SK-N-SH (cell line): ENCODE results near the gene GRK2. TPM values are rescaled to one million over a fixed set of nuclear protein-coding genes. Genes with fewer than 3 reads are reported as not detected.
A peak's percentile ranks its signal among the peaks of the same experiment; 100 is the strongest.

Experiments used
- CTCF ChIA-PET: fragments of 300-600, 350-600 bp; formaldehyde crosslinking; extraction: SDS; loops from one replicate; lab custom pipeline; 2021; lab: Yijun Ruan, JAX
- POLR2A ChIA-PET: fragments of 350-600 bp; sonication (Branson Sonifier 250); formaldehyde crosslinking; extraction: SDS; loops from one replicate; lab custom pipeline; 2020; ENCODE audit warnings: antibody characterized with exemption, inconsistent platforms; lab: Yijun Ruan, JAX
- DNase-seq: peaks from one replicate; pipeline ENCODE4 v3.0.0; 2012
- H2AFZ ChIP-seq: fragments of 200-600 bp; sonication (generic); 2 replicates; pipeline ENCODE4 v1.8.1; 2016; ENCODE audit warnings: antibody characterized with exemption, mild to moderate bottlenecking, low read depth
- H3F3A ChIP-seq: fragments of 200-600 bp; sonication (generic); replicated peaks from 2 replicates; pipeline ENCODE3; 2016; ENCODE audit warnings: antibody characterized with exemption, mild to moderate bottlenecking; ENCODE audit not compliant: insufficient read depth
- H3K27ac ChIP-seq, 2 experiments: fragments of 200-500 bp in 1 of 2; fragments of 200-600 bp in 1 of 2; sonication (Bioruptor generic) in 1 of 2; sonication (generic), shearing (Covaris generic) in 1 of 2; 2 replicates each; pipeline versions ENCODE4 v1.5.1 to v1.6.1; 2014 to 2016; ENCODE audit warnings: low read depth in 2 of 2, inconsistent platforms in 1 of 2, low read length in 1 of 2, mild to moderate bottlenecking in 1 of 2, mixed read lengths in 1 of 2
- H3K27me3 ChIP-seq: fragments of 200-600 bp; sonication (generic), shearing (Covaris generic); 2 replicates; pipeline ENCODE4 v1.6.1; 2016; ENCODE audit warnings: mixed run types; ENCODE audit not compliant: insufficient read depth
- H3K36me3 ChIP-seq, 2 experiments: fragments of 200-500 bp in 1 of 2; fragments of 200-600 bp in 1 of 2; sonication (Bioruptor generic) in 1 of 2; sonication (generic) in 1 of 2; replicated peaks in 1 of 2; 2 replicates each; pipeline versions ENCODE3 to v1.5.1; 2014 to 2016; ENCODE audit warnings: low read length in 1 of 2, mild to moderate bottlenecking in 1 of 2; ENCODE audit not compliant: insufficient read depth in 2 of 2, control insufficient read depth in 1 of 2
- H3K4me1 ChIP-seq, 2 experiments: fragments of 200-500 bp in 1 of 2; fragments of 200-600 bp in 1 of 2; sonication (Bioruptor generic) in 1 of 2; sonication (generic), shearing (Covaris generic) in 1 of 2; 2 replicates each; pipeline versions ENCODE4 v1.5.1 to v1.6.1; 2014 to 2016; ENCODE audit warnings: low read depth in 1 of 2, low read length in 1 of 2, mixed run types in 1 of 2; ENCODE audit not compliant: insufficient read depth in 2 of 2, control insufficient read depth in 1 of 2
- H3K4me2 ChIP-seq: fragments of 200-600 bp; sonication (generic), shearing (Covaris generic); 2 replicates; pipeline ENCODE4 v1.6.1; 2017; ENCODE audit warnings: mixed run types
- H3K4me3 ChIP-seq, 2 experiments: fragments of 200-500 bp in 1 of 2; fragments of 200-600 bp in 1 of 2; sonication (Bioruptor generic) in 1 of 2; sonication (generic), shearing (Covaris generic) in 1 of 2; 2 replicates each; pipeline versions ENCODE4 v1.5.1 to v1.8.1; 2014 to 2016; ENCODE audit warnings: low read depth in 2 of 2, inconsistent platforms in 1 of 2, low read length in 1 of 2, mild to moderate bottlenecking in 1 of 2, mixed read lengths in 1 of 2, moderate library complexity in 1 of 2
- H3K79me2 ChIP-seq: fragments of 200-600 bp; sonication (generic); 2 replicates; pipeline ENCODE4 v1.8.1; 2017; ENCODE audit warnings: mild to moderate bottlenecking; ENCODE audit not compliant: insufficient read depth
- H3K9ac ChIP-seq: fragments of 200-600 bp; sonication (generic); 2 replicates; pipeline ENCODE4 v1.6.1; 2017; ENCODE audit warnings: mixed run types
- H3K9me2 ChIP-seq: fragments of 200-600 bp; sonication (generic); 2 replicates; pipeline ENCODE4 v1.6.1; 2017; ENCODE audit warnings: mixed run types
- H3K9me3 ChIP-seq: fragments of 200-600 bp; sonication (generic); 2 replicates; pipeline ENCODE4 v1.6.1; 2017; ENCODE audit warnings: mixed run types, mild to moderate bottlenecking, moderate library complexity
- H4K20me1 ChIP-seq: fragments of 200-600 bp; sonication (generic); 2 replicates; pipeline ENCODE4 v1.6.1; 2017; ENCODE audit warnings: mild to moderate bottlenecking, mixed run types; ENCODE audit not compliant: insufficient read depth
- CTCF ChIP-seq: fragments of 200-600 bp; sonication (generic); IDR thresholded peaks from 2 replicates; pipeline ENCODE4 v1.6.1; 2017; ENCODE audit warnings: antibody characterized with exemption, mild to moderate bottlenecking, moderate library complexity
- EZH2phosphoT487 ChIP-seq: fragments of 200-600 bp; sonication (generic); IDR thresholded peaks from 2 replicates; pipeline ENCODE4 v1.6.1; 2017; ENCODE audit warnings: low read depth, mixed run types, mild to moderate bottlenecking, antibody characterized with exemption, moderate library complexity, borderline replicate concordance
- FOXJ3 ChIP-seq: sonication (generic); formaldehyde crosslinking; IDR thresholded peaks from 2 replicates; pipeline ENCODE4 v1.5.1; 2020; ENCODE audit warnings: mild to moderate bottlenecking, missing genetic modification reagents
- GABPA ChIP-seq: IDR thresholded peaks from 2 replicates; pipeline ENCODE4 v1.4.0; 2012; ENCODE audit warnings: low read depth, mild to moderate bottlenecking
- MEF2A ChIP-seq: IDR thresholded peaks from 2 replicates; pipeline ENCODE4 v1.4.0; 2012; ENCODE audit warnings: low read depth, borderline replicate concordance
- MXI1 ChIP-seq: IDR thresholded peaks from 2 replicates; pipeline ENCODE4 v1.6.1; 2012; ENCODE audit warnings: mild to moderate bottlenecking, low read depth, low read length, improper control_type of control experiment
- RAD21 ChIP-seq: IDR thresholded peaks from 2 replicates; pipeline ENCODE4 v1.6.1; 2012; ENCODE audit warnings: mild to moderate bottlenecking, low read length
- RCOR1 ChIP-seq: fragments of 150-350 bp; IDR thresholded peaks from 2 replicates; pipeline ENCODE4 v1.6.1; 2017; ENCODE audit warnings: antibody characterized with exemption, low read length
- RFX5 ChIP-seq: IDR thresholded peaks from 2 replicates; pipeline ENCODE4 v1.6.1; 2012; ENCODE audit warnings: mild to moderate bottlenecking, improper control_type of control experiment, low read length
- RXRA ChIP-seq: IDR thresholded peaks from 2 replicates; pipeline ENCODE4 v1.4.0; 2012; ENCODE audit warnings: low read depth, mild to moderate bottlenecking, borderline replicate concordance
- SMC3 ChIP-seq: IDR thresholded peaks from 2 replicates; pipeline ENCODE4 v1.6.1; 2012; ENCODE audit warnings: low read depth, low read length, improper control_type of control experiment
- TAF1 ChIP-seq: IDR thresholded peaks from 2 replicates; pipeline ENCODE4 v1.6.1; 2012; ENCODE audit warnings: low read depth, mild to moderate bottlenecking, low read length, moderate library complexity, borderline replicate concordance
- TCF12 ChIP-seq: IDR thresholded peaks from 2 replicates; pipeline ENCODE4 v1.4.0; 2012
- TEAD4 ChIP-seq: IDR thresholded peaks from 2 replicates; pipeline ENCODE4 v1.4.0; 2012; ENCODE audit warnings: mild to moderate bottlenecking, borderline replicate concordance; ENCODE audit not compliant: insufficient read depth
- USF1 ChIP-seq: IDR thresholded peaks from 2 replicates; pipeline ENCODE4 v1.4.0; 2012; ENCODE audit warnings: low read depth, borderline replicate concordance
- WGBS: methylation state at CpG from one replicate; pipeline ENCODE4 v1.1.6; 2017; ENCODE audit warnings: low lambda C conversion rate; 5-methylcytosine and 5-hydroxymethylcytosine counted together
- polyA plus RNA-seq, 3 experiments: library from polyadenylated mRNA; depleted of rRNA; stranded (reverse); fragments of >200 nt; gene quantifications; 2 replicates each; pipeline ENCODE4 v1.2.3, GENCODE V29; 2012
- TF ChIP-seq, protein P1 (sequence below): fragments of 150-350 bp; IDR thresholded peaks from 2 replicates; pipeline ENCODE4 v1.6.1; 2017; ENCODE audit warnings: antibody characterized with exemption, low read length, low read depth, borderline replicate concordance
- TF ChIP-seq, protein P2 (sequence below): IDR thresholded peaks from 2 replicates; pipeline ENCODE4; 2012
- TF ChIP-seq, protein P3 (sequence below): fragments of 150-350 bp; IDR thresholded peaks from 2 replicates; pipeline ENCODE4 v1.6.1; 2016; ENCODE audit warnings: mild to moderate bottlenecking, low read depth, low read length

Gene GRK2
- polyA plus RNA-seq, 1 of the 3 experiments (the other 2 are of a cell fraction), result 48.5 TPM

GRCh38 chr11:67261640-67261945, 4.7 kb upstream of the GRK2 start:
- Histone ChIP-seq H3K9me3 (no peaks in the 10 kb centered on the region), H3K4me3 (peak overlapping the region; percentile 29 to 47; a peak in 1 of 4 replicates), H3K27me3 (no peaks in the 10 kb centered on the region), H3K9ac (no peak overlapping the region), H3K79me2 (peaks cover under 1% of the 10 kb centered on the region), H3K27ac (no peak overlapping the region), H3F3A (peaks cover 25% of the 10 kb centered on the region), H3K4me2 (peak overlapping the region; percentile 60), H3K9me2 (no peaks in the 10 kb centered on the region), H3K4me1 (peaks cover 9 to 20% of the 10 kb centered on the region in 2 experiments; a peak in 2 of 4 replicates), H3K36me3 (peaks cover 8 to 10% of the 10 kb centered on the region in 2 experiments), H2AFZ (0 out of 2 replicates have a peak overlapping the region, but pooled peaks have one; percentile 71), H4K20me1 (no peaks in the 10 kb centered on the region)
- no peak for DNase-seq
- ChIA-PET CTCF (interaction anchor here (0.6 to 10.0 kb wide), 57 partner anchors 8 to 251 kb away, joined by 3 to 274 read pairs (median 5); partner anchors contain the start of genes ANKRD13D, CLCF1, POLD4 and RAD9A), POLR2A (interaction anchor here (0.6 to 3.2 kb wide), 5 partner anchors 10 to 200 kb away, joined by 3 to 19 read pairs (median 3); partner anchors contain the start of genes ANKRD13D and RAD9A)
- TF ChIP-seq, protein P1, sequence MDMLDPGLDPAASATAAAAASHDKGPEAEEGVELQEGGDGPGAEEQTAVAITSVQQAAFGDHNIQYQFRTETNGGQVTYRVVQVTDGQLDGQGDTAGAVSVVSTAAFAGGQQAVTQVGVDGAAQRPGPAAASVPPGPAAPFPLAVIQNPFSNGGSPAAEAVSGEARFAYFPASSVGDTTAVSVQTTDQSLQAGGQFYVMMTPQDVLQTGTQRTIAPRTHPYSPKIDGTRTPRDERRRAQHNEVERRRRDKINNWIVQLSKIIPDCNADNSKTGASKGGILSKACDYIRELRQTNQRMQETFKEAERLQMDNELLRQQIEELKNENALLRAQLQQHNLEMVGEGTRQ, result no peak
- TF ChIP-seq CTCF, result peak; percentile 48
- 40% methylated on average over 16 of the region's 18 CpGs for WGBS

DNA sequence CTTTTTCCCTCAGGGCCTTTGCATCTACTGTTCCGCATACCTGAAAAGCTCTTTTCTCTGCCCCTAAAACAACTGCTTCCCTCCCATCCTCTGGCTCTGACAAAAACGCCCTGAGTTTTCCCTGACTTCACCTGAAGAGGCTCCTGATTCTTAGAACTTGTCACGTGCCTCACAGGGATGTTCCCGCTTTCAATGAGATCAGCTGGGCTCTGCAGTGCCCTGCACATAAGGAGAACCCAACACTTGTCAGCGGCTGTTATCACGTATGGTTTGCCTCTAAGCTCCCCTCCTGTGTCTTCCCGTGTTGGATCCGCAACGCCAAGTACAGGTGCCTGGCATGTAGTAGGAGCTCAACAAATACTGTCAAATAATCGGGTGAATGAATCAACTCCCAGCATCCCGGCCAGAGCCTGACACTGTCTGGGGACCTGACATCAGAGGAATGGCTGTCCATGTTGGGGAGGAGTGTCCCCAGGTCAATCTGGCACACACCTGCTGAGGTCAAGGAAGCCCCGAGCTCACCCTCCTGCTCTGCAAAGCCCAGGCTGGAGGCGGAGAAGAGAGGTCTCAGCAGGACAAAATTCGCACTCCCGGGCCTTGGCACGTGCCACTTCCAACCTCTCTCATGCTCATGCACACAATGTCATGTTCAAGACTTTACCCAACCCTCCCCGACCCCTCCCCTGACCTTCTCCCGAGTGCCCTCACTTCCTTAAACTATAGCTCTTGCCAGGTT, 4.2 kb upstream of the GRK2 start:
- POLR2A ChIA-PET, result interaction anchor here (0.6 to 3.2 kb wide), 5 partner anchors 9 to 200 kb away, joined by 3 to 19 read pairs (median 3); partner anchors contain the start of genes ANKRD13D and RAD9A
- H3K36me3 ChIP-seq, result peaks cover 5% of the 10 kb centered on the region in 2 experiments
- no peak overlapping the region for H3K9ac ChIP-seq
- TF ChIP-seq GABPA, result no peak
- no peak for TF ChIP-seq FOXJ3 (CRISPR knock-in tag)
- no peak for TF ChIP-seq RCOR1
- no peak for TF ChIP-seq RAD21
- TF ChIP-seq RFX5, result no peak
- no peak for TF ChIP-seq MEF2A
- no peak for TF ChIP-seq TEAD4
- no peak for TF ChIP-seq USF1
- no peak for TF ChIP-seq SMC3
- TF ChIP-seq, protein P2, sequence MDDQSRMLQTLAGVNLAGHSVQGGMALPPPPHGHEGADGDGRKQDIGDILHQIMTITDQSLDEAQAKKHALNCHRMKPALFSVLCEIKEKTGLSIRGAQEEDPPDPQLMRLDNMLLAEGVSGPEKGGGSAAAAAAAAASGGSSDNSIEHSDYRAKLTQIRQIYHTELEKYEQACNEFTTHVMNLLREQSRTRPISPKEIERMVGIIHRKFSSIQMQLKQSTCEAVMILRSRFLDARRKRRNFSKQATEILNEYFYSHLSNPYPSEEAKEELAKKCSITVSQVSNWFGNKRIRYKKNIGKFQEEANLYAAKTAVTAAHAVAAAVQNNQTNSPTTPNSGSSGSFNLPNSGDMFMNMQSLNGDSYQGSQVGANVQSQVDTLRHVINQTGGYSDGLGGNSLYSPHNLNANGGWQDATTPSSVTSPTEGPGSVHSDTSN, result no peak
- TF ChIP-seq RXRA, result no peak
- no peak for TF ChIP-seq EZH2phosphoT487
- TF ChIP-seq TAF1, result no peak
- TF ChIP-seq MXI1, result no peak
- no peak for TF ChIP-seq TCF12
- TF ChIP-seq, protein P3, sequence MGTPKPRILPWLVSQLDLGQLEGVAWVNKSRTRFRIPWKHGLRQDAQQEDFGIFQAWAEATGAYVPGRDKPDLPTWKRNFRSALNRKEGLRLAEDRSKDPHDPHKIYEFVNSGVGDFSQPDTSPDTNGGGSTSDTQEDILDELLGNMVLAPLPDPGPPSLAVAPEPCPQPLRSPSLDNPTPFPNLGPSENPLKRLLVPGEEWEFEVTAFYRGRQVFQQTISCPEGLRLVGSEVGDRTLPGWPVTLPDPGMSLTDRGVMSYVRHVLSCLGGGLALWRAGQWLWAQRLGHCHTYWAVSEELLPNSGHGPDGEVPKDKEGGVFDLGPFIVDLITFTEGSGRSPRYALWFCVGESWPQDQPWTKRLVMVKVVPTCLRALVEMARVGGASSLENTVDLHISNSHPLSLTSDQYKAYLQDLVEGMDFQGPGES, result no peak
- TF ChIP-seq, protein P1, result no peak
- H3K79me2 ChIP-seq, result peaks cover 6% of the 10 kb centered on the region
- peaks cover 9 to 21% of the 10 kb centered on the region in 2 experiments; a peak in 2 of 4 replicates for H3K4me1 ChIP-seq
- no peak overlapping the region for H3K27ac ChIP-seq
- 62% methylated on average over 18 of the region's 18 CpGs for WGBS
- H3K4me2 ChIP-seq, result peak overlapping the region; percentile 66; the same call in 1 of the 2 replicates
- H3K9me3 ChIP-seq, result no peaks in the 10 kb centered on the region
- CTCF ChIA-PET, result interaction anchor here (0.6 to 10.0 kb wide), 62 partner anchors 8 to 717 kb away, joined by 3 to 274 read pairs (median 5); partner anchors contain the start of genes ANKRD13D, CLCF1, POLD4 and RAD9A
- H3K27me3 ChIP-seq, result no peaks in the 10 kb centered on the region
- H3F3A ChIP-seq, result peaks cover 21% of the 10 kb centered on the region
- H2AFZ ChIP-seq, result 0 out of 2 replicates have a peak overlapping the region, but pooled peaks have one; percentile 81
- H3K4me3 ChIP-seq, result no peak overlapping the region
- no peak for DNase-seq
- H3K9me2 ChIP-seq, result no peaks in the 10 kb centered on the region
- H4K20me1 ChIP-seq, result no peaks in the 10 kb centered on the region
